CD14-positive monocyte (primary cell): ENCODE measurements around the gene HMGXB3. TPM values are rescaled to one million over a fixed set of nuclear protein-coding genes. Genes with fewer than 3 reads are reported as not detected.

Source experiments
- DNase-seq, 3 donors: peaks; one replicate each; pipeline ENCODE4 v3.0.0-alpha.2; 2011 to 2022
- H2AFZ ChIP-seq: 2 replicates; pipeline ENCODE4 v1.6.0; 2012; ENCODE audit warnings: mild to moderate bottlenecking, low read depth, low read length, inconsistent platforms; ENCODE audit not compliant: insufficient read depth, poor library complexity, severe bottlenecking
- H3K27ac ChIP-seq, 2 donors: 1 replicate in 1 of 2; 2 replicates in 1 of 2; pipeline ENCODE4 v1.5.1; 2012 to 2013; ENCODE audit warnings: low read length in 2 of 2, control low read depth in 1 of 2, inconsistent platforms in 1 of 2, low read depth in 1 of 2, mild to moderate bottlenecking in 1 of 2
- H3K27me3 ChIP-seq, 2 donors: one replicate each; pipeline versions ENCODE4 v1.6.0 to v1.6.1; 2011 to 2013; ENCODE audit warnings: low read length in 2 of 2; ENCODE audit not compliant: control insufficient read depth in 2 of 2, insufficient read depth in 2 of 2
- H3K36me3 ChIP-seq, 2 donors: replicated peaks in 1 of 2; 1 replicate in 1 of 2; 2 replicates in 1 of 2; pipeline versions ENCODE4 v1.5.1 to v1.6.1; 2012 to 2013; ENCODE audit warnings: low read length in 2 of 2, control low read depth in 1 of 2, inconsistent platforms in 1 of 2, mild to moderate bottlenecking in 1 of 2; ENCODE audit not compliant: insufficient read depth in 2 of 2, control insufficient read depth in 1 of 2
- H3K4me1 ChIP-seq, 2 donors: 1 replicate in 1 of 2; 2 replicates in 1 of 2; pipeline versions ENCODE4 v1.5.1 to v1.6.1; 2012 to 2013; ENCODE audit warnings: low read length in 2 of 2, control low read depth in 1 of 2, inconsistent platforms in 1 of 2, mild to moderate bottlenecking in 1 of 2, moderate library complexity in 1 of 2; ENCODE audit not compliant: insufficient read depth in 2 of 2, control insufficient read depth in 1 of 2
- H3K4me2 ChIP-seq: replicated peaks from 2 replicates; pipeline ENCODE3; 2012; ENCODE audit warnings: low read length, moderate library complexity, mild to moderate bottlenecking; ENCODE audit not compliant: poor library complexity, severe bottlenecking; ENCODE audit errors: extremely low read depth
- H3K4me3 ChIP-seq, 3 experiments: fragments of 200-600 bp in 1 of 3; sonication (generic) in 1 of 3; replicated peaks in 1 of 3; 1 replicate in 2 of 3; 2 replicates in 1 of 3; pipeline ENCODE4 v1.5.1; 2011 to 2013; ENCODE audit warnings: low read length in 3 of 3, mild to moderate bottlenecking in 3 of 3, control low read depth in 2 of 3, low read depth in 2 of 3, inconsistent platforms in 1 of 3, moderate library complexity in 1 of 3
- H3K79me2 ChIP-seq: 2 replicates; pipeline ENCODE4 v1.6.0; 2012; ENCODE audit warnings: mild to moderate bottlenecking, control low read depth, inconsistent platforms, low read length, moderate library complexity; ENCODE audit not compliant: insufficient read depth
- H3K9ac ChIP-seq: 2 replicates; pipeline ENCODE4 v1.6.0; 2017; ENCODE audit warnings: low read length, mild to moderate bottlenecking; ENCODE audit not compliant: insufficient read depth, poor library complexity, severe bottlenecking
- H3K9me3 ChIP-seq, 2 donors: replicated peaks in 1 of 2; 1 replicate in 1 of 2; 2 replicates in 1 of 2; pipeline versions ENCODE4 v1.5.1 to v1.6.1; 2012 to 2013; ENCODE audit warnings: low read length in 2 of 2, control low read depth in 1 of 2; ENCODE audit not compliant: control insufficient read depth in 1 of 2, insufficient read depth in 1 of 2
- H4K20me1 ChIP-seq: 2 replicates; pipeline ENCODE4 v1.6.0; 2012; ENCODE audit warnings: mild to moderate bottlenecking, low read length, control low read depth, moderate library complexity; ENCODE audit not compliant: insufficient read depth
- H3K27ac Mint-ChIP-seq, 7 donors: one replicate each; pipeline ENCODE4 v1.8.0; 2020; ENCODE audit warnings: mild to moderate bottlenecking in 7 of 7, mixed read lengths in 7 of 7, moderate library complexity in 6 of 7, inconsistent platforms in 2 of 7
- H3K27me3 Mint-ChIP-seq, 3 donors: one replicate each; pipeline ENCODE4 v1.8.0; 2021 to 2022; ENCODE audit warnings: low read depth in 3 of 3, mild to moderate bottlenecking in 3 of 3, mixed read lengths in 3 of 3, moderate library complexity in 3 of 3, inconsistent platforms in 1 of 3
- H3K36me3 Mint-ChIP-seq, 2 donors: one replicate each; pipeline ENCODE4 v1.8.0; 2020; ENCODE audit warnings: mixed read lengths in 2 of 2, inconsistent platforms in 1 of 2, mild to moderate bottlenecking in 1 of 2
- H3K4me1 Mint-ChIP-seq: one replicate; pipeline ENCODE4 v1.8.0; 2020; ENCODE audit warnings: mild to moderate bottlenecking, mixed read lengths
- H3K4me3 Mint-ChIP-seq, 2 donors: one replicate each; pipeline ENCODE4 v1.8.0; 2020; ENCODE audit warnings: mild to moderate bottlenecking in 2 of 2, mixed read lengths in 2 of 2, moderate library complexity in 1 of 2
- H3K9me3 Mint-ChIP-seq, 7 donors: one replicate each; pipeline ENCODE4 v1.8.0; 2020 to 2022; ENCODE audit warnings: mixed read lengths in 7 of 7, mild to moderate bottlenecking in 6 of 7, moderate library complexity in 6 of 7, inconsistent platforms in 2 of 7
- CTCF ChIP-seq: fragments of 200-600 bp; IDR thresholded peaks from one replicate; pipeline ENCODE4 v1.8.0; 2022; ENCODE audit warnings: antibody characterized with exemption, mild to moderate bottlenecking
- WGBS: methylation state at CpG from one replicate; pipeline ENCODE4 v1.1.5; 2013; ENCODE audit warnings: missing lambda C conversion rate; ENCODE audit not compliant: insufficient coverage; 5-methylcytosine and 5-hydroxymethylcytosine counted together
- intact Hi-C, 2 donors: fragments of 100-400 bp; cut with micrococcal nuclease; formaldehyde crosslinking; loops; one replicate each; pipeline versions ENCODE4 v1.15.0 to v1.15.1; 2023
- polyA plus RNA-seq, 3 donors: library from polyadenylated mRNA; depleted of rRNA in 1 of 3; unstranded in 2 of 3; stranded (reverse) in 1 of 3; fragments of 300-500 nt in 2 of 3; fragments of >200 nt in 1 of 3; fragmentation: Illumina TruSeq in 2 of 3; gene quantifications; 1 replicate in 2 of 3; 2 replicates in 1 of 3; pipeline ENCODE4 v1.2.3, GENCODE V29; 2012 to 2021

Gene HMGXB3
- polyA plus RNA-seq, 3 donors = 3.1 to 22.9 (median 6.2) TPM

GRCh38 chr5:150077996-150078801 is 77.7 kb downstream of the HMGXB3 start:
- WGBS = 98% methylated on average over 7 of the region's 8 CpGs

More at GRCh38 chr5:150077996-150078801, 77.7 kb downstream of the HMGXB3 start:
- peaks cover 79% of the 10 kb centered on the region for H3K79me2 ChIP-seq
- peaks cover 27 to 28% of the 10 kb centered on the region in 2 donors for H3K4me1 ChIP-seq
- H3K9me3 Mint-ChIP-seq = no peaks in the 10 kb centered on the region
- peaks cover 83% of the 10 kb centered on the region in 2 donors for H3K36me3 ChIP-seq
- TF ChIP-seq CTCF = no peak
- peaks cover 100% of the 10 kb centered on the region for H4K20me1 ChIP-seq
- intact Hi-C loops = no loop called here
- DNase-seq = no peak
- H3K27me3 ChIP-seq = no peaks in the 10 kb centered on the region
- H3K36me3 Mint-ChIP-seq = peaks cover 24 to 29% of the 10 kb centered on the region in 2 donors
- H3K27ac ChIP-seq = no peak overlapping the region
- H3K4me3 ChIP-seq = no peak overlapping the region
- peaks cover 0 to 7% (median 3%) of the 10 kb centered on the region in 3 donors for H3K27me3 Mint-ChIP-seq
- H3K9me3 ChIP-seq = no peaks in the 10 kb centered on the region
- no peak overlapping the region for H3K9ac ChIP-seq
- H2AFZ ChIP-seq = no peak overlapping the region
- H3K27ac Mint-ChIP-seq = peak overlapping the region in 5 of 7 donors; percentile 9 to 82 (median 43)
- no peak overlapping the region for H3K4me2 ChIP-seq
- peaks cover 44% of the 10 kb centered on the region for H3K4me1 Mint-ChIP-seq
- H3K4me3 Mint-ChIP-seq = no peak overlapping the region
